Stimulated activated CD8-positive, alpha-beta memory T cell treated with anti-CD3 and anti-CD28 coated beads, Interleukin-15, amount 100 ng/mL, for 4 hours (primary cell): ENCODE data around the gene TNPO3.
"Not testable (repeated sequence)": the region's sequence is repeated elsewhere in the genome, so short reads cannot be mapped to it uniquely, and the experiment has no call there.

Source experiments
- DNase-seq, 2 donors: peaks; one replicate each; pipeline ENCODE4 v3.0.0-alpha.2; 2020; ENCODE audit warnings: low read depth in 2 of 2

TNPO3 gene

DNA sequence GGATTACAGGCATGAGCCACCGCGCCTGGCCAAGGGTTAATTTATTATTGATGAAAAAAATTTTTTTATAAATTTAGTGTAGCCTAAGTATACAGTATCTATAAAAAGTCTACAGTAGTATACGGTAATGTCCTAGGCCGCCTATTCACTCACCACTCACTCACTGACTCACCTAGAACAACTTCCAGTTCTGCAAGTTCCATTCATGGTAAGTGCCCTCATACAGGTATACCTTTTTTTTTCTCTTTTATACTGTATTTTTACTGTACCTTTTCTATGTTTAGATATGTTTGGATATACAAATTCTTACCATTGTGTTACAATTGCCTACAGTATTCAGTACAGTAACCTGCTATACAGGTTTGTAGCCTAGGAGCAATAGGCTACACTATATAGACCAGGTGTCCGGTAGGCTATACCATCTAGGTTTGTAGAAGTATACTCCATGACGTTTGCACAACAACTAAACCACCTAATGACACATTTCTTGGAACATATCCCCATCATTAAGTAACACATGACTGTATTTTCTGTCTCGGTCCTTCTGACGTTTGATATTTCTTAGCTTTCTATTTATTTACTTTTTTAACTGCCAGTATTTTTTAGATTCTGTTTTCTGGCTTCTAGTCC is 93.8 kb downstream of the TNPO3 start:
- DNase-seq: no peak

DNA sequence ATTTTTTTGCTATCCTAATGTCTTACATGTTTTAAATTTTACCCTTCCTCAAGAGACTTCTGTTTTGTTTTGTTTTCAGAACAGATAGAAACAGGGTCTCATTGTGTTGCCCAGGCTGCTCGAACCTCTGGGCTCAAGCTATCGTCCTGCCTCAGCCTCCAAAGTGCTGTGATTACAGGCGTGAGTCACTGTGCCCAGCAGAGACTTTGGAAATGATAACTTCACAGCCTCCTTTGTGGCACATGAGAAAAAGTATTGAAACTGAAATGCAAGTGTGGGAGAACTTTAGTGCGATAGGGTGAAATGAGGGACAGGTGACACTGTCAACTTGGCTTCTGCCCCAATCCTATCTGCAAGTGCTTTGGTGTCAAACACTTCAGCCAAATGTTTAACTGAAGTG is 95.6 kb downstream of the TNPO3 start:
- DNase-seq: no peak

DNA sequence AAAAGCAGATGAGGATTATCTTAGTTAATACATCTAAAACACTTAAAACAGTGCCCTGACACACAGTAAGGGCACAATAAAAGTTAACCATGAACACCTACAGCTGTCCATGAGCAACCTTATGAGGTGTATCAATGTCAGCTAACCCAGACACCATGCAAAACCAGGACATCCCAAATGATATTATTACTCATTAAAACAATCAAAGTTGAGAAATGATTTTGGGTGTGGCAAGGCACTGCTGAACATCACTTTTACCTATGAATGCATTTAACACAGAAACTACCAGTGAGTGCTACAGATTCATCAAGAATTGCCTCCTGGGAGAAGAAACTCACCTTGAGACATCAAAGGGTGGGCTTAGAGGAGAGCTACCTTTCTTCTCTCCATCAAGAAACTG is 98.9 kb downstream of the TNPO3 start:
- DNase-seq: no peak

DNA sequence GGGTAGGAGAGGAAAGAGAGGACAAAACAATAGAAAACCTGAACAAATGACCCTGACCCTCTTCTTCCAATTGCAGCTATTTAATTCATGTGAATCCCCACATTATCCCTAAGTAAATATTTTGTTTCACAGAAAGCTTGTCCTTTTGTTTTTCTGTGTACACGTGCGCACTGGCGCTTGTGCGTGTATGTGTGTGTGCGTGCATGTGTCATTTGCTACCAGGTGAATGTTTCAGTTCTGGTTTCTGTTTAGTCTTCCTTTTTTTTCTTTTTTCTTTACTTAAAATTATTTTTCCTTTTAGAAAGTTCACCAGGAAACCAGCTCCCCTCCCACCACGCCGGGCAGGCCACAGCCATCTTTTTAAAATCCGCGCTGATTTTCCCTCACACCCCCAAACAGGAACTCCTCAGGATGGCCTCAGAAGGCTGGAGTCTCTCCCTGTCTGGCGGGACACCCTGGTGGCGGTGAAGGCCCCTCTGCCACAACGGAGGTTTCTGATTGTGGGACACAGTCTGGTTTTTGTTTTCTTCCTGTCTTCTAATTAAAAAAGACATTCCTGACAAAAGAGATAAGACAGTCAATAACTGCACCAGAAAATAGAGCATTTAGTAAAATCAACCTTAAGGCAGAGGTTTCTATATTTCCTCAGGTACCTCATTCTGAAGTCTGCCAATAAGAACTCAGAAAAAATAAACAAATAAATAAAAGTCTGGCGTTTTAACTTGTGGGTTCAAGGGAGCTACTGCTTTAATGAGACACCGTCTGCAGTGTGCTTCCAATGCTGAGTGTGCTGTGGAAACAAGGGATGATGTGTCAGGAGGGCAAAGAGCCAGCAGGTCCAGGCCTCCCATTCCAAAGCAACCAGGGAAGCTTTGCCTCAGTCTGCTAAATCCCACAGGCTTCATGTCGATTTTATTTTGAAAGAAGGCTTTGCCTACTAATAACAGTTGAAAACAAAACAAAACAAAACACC is 99.8 kb downstream of the TNPO3 start:
- DNase-seq: no peak

DNA sequence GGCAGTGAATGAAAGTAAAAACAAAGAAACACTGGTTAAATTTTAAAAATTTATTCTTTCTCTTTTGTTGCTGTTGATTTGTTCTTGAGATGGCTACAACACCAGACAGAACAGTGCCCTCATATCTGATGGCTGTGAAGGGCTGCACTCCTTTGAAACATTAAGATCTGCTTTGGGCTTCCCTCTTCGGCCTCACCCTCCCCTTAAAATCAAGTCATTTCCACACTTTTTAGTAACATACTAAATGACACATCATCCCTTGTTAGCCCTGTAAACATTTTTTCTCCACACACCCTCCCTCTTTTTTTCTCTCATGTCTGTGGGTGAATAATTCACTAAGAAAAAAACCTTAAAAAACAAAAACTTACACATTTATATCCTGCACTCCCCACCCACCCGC is 100.8 kb downstream of the TNPO3 start:
- DNase-seq: no peak

DNA sequence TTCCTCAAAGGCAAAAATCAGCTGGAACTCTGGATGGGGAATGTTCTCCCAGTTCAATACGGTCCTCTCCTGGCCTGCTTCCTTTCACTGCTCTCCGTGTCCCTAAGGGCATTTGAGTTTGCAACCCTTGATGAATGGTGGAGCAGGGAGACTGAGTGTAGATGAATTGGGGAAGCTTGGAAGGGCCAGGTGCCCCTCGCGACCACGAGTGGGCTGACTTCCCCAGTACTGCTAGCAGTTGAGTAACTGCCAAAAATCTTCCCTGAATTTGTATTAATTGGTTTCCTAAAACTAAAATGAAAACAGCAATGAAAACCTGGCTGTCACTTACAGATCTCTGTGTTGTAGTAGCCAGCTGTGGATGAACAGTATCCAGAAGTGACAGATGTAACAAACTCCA is 103.6 kb downstream of the TNPO3 start:
- no peak for DNase-seq

DNA sequence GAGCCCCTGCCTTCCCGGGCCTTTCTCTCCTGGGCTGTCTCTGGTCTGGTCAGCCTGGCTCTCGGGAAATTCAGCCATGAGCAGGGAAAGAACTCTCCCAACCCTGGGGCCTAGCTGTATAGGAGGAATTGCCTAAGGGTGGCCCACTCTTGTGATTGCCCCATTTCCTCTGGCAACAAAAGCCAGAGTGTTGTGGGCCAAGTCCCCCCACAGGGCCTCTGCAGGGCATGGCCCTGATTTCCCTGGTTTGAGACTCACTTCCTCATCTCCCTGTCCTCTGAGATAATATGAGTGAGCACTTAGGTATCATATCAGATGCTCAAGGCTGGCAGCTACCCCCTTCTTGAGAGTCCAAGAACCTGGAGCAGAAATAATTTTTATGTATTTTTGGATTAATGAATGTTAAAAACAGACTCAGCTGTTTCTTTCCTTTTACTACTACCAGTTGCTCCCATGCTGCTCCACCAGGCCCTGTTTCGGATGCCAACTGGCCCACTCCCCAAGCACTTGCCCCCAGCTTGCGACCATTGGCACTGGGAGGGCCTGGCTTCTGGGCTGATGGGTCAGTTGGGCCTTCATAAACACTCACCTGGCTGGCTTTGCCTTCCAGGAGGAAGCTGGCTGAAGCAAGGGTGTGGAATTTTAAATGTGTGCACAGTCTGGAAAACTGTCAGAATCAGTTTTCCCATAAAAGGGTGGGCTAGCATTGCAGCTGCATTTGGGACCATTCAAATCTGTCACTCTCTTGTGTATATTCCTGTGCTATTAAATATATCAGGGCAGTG is 105.7 kb downstream of the TNPO3 start:
- no peak for DNase-seq

DNA sequence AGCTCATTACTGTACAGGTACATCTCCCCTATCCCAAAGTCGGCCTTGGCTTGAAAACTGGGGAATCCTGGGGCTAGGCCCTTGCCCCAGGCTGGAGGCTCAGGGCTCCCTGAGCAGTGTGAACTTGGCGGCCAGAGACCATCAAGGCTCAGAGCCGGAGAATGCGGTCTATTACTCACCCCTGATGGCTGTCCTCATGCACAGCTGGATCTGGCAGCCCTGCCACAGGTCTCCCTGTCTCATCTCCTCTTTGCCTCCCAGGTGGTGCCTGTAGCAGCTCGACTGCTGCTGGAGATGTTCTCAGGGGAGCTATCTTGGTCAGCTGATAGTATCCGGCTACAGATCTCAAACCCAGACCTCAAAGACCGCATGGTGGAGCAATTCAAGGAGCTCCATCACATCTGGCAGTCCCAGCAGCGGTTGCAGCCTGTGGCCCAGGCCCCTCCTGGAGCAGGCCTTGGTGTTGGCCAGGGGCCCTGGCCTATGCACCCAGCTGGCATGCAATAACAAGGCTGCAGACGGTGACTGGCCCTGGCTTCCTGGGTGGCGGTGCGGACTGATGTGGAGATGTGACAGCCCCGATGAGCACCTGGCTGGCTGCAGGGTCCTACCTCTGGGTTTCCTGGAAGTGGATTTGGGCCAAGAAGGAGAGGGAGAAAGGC is 106.5 kb downstream of the TNPO3 start:
- no peak for DNase-seq

DNA sequence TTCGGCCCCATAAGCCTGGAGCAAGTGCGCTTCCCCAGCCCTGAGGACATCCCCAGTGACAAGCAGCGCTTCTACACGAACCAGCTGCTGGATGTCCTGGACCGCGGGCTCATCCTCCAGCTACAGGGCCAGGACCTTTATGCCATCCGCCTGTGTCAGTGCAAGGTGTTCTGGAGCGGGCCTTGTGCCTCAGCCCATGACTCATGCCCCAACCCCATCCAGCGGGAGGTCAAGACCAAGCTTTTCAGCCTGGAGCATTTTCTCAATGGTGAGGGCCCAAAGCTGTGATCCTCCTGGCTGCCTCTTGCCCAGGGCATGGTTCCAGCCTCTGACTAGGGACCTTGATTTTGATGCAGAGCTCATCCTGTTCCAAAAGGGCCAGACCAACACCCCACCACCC is 107.1 kb downstream of the TNPO3 start:
- DNase-seq: no peak

DNA sequence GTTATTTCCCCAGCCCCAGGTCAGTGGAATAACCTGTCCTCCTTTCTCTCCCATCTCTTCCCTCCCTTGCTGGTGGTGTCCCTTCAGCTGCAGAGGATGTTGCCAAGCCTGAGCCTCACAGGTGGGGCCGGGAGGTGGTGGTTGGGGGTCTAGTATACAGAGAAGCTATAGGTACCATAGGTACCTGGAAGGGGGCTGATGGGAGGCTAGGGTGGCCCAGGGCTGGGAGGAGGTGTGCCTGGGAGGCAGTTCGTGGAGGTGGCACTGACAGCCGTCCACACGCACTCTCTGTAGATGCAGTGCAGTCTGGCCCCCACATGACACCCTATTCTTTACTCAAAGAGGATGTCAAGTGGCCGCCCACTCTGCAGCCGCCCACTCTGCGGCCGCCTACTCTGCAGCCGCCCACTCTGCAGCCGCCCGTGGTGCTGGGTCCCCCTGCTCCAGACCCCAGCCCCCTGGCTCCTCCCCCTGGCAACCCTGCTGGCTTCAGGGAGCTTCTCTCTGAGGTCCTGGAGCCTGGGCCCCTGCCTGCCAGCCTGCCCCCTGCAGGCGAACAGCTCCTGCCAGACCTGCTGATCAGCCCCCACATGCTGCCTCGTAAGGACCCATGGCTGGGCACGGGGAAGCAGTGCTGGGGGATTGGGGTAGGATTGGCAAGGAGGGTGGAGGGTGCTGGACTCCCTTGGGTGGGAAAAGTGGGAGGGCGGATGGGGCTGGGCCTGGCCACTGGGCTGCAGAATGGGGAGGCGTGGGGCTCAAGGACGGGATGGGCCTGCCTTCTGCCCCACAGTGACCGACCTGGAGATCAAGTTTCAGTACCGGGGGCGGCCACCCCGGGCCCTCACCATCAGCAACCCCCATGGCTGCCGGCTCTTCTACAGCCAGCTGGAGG is 107.7 kb downstream of the TNPO3 start:
- DNase-seq: no peak

DNA sequence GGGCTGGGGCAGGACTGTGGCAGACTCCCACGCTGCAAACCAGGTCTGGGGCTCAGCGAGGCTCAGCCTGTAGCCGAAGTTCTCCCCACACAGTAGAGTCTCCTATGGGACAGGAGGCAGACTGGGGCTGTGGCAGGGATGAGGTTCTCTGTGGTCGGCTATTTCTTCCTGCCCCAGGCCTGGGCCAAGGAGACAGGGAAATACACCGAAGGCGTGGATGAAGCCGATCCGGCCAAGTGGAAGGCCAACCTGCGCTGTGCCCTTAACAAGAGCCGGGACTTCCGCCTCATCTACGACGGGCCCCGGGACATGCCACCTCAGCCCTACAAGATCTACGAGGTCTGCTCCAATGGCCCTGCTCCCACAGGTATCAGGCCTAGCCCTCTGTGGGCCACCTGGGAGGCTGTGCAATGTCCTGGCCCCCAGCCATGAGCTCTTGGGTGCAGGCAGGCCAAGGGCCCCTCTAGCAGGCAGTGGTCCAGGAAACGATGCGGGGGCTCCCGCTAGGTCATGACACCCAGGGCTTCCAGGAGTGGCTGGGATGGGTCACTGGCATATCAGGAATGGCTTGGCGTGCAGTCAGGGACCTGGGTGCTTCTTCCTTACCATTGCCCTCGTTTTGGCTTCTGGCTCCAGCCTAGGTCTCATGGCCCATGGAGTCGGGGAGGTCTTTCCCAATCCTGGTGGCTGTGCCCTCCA is 109.1 kb downstream of the TNPO3 start:
- no peak for DNase-seq

DNA sequence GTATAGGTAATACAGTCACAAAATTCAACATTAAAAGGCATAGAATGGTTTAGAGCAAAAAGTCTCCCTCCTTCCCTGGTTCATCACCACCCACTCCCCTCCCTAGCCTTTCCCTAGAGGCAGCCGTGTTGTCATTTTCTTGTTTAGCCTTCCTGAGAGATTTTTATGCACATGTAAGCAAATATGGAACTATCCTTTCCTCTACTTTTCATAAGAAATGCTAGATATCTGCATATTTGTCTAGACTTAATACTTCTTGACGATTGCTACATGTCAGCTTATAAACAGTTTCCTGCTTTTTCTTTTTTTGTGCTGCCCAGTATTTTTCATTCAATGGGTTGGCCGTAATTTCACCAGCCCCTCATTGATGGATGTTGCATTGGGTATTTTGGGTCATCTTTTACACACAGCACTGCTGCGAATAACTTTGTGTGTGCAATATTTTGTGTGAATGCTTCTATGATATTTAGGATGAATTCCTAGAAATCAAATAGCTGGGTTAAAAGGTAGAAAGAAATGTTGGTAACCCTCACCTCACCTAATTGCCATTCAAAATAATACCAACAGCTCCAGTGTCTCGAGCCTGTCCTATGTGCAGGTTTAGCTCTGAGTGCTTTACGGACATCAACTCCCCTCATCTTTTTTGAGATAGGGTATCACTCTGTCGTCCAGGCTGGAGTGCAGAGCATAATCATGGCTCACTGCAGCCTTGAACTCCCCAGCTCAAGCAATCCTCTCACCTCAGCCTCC is 110.2 kb downstream of the TNPO3 start:
- no peak for DNase-seq

DNA sequence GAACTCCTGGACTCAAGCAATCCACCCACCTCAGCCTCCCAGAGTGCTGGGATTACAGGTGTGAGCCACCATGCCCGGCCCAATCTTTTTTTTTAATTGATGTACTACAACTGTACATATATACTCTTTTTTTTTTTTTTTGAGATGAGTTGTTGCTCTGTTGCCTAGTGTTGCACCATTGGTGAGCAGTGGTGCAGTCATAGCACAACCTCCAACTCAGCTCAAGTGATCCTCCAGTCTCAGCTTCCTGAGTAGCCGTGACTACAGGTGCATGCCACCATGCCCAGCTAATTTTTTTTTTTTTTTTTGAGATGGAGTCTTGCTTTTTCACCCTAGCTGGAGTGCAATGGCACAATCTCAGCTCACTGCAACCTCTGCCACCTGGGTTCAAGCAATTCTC is 111.7 kb downstream of the TNPO3 start:
- not testable (repeated sequence) for DNase-seq

DNA sequence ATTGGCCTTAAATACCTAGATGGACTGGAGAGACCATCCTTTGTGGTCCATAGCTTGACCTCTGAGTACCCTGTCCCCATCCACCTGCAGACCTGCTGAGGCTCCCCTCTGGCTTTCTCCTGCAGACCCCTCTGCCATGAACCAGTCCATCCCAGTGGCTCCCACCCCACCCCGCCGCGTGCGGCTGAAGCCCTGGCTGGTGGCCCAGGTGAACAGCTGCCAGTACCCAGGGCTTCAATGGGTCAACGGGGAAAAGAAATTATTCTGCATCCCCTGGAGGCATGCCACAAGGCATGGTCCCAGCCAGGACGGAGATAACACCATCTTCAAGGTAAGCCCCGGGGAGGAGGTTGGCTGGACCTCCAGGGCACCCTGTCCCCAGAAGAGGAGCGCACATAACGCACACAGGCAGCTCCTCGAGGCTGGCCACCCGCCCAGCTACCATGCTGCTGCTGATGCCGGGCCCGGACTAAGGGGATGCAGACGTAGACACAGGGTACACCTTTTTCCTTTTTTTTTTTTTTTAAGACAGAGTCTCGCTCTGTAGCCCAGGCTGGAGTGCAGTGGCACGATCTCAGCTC is 112.9 kb downstream of the TNPO3 start:
- DNase-seq: no peak

DNA sequence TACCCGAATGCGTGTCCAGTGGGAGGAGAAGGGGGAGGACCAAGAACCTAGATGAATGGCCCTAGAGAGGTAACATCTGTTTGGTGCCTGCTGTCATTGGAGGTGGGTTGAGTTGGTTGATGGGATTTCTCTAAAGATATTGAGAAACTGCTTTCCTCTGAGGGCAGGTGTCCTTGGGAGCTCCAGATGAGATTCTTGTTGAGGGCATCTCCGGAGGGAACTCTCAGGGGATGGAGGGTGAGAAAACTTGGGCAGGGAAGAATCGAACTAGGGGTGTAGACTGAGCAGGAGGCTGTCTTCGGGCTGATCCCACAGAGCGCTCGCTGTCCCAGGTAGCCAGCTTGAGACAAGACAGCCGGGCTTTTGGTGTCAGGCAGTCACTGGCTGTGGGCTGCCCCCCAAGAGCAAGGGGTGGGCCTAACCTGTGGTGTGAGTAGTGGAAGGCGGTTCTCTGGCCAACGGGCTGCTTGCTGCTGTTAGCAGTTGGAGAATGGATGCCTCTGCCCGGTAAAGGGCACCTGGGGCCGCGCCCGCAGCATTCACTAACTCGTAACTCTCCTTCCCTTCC is 113.5 kb downstream of the TNPO3 start:
- no peak for DNase-seq

DNA sequence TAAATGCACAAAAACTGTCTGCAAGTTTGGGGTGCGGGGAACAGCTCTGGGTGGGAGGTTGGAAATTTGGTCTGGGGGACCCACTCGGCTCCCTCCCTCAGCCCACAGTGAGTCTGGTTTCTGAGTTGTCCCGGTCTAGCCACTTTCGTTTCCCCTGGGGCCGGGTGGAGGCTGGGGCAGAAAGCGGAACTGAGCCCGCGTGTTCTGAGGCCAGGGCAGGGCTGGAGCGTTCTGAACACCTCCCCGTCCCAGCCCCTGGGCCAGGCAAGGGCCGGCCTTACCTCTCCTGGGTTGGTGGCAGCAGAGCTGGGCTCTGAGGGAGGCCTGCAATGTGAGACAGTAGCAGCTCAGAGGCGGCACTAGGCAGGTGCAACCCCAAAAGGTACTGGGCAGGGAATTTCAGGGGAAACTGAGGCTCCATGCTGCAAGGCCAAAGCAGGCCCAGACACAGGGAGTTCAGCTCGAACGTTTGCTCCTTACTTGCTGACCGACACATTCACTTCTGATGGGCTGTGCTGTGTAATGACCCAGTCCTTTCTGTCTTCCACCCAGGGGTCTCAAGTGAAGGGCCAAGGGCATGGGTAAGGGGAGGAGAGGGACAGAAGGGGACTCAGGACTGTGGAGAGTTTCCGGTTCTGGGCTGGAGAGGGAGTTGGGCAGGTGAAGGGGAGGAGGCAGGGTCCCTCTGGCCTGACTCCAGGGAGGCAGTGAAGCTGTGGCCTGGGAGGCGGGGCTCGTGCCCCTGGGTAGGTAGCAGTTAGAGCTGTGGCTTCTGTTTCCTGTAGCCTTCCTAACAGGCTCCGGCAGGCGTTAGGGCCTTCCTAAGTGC is 114.2 kb downstream of the TNPO3 start:
- no peak for DNase-seq

DNA sequence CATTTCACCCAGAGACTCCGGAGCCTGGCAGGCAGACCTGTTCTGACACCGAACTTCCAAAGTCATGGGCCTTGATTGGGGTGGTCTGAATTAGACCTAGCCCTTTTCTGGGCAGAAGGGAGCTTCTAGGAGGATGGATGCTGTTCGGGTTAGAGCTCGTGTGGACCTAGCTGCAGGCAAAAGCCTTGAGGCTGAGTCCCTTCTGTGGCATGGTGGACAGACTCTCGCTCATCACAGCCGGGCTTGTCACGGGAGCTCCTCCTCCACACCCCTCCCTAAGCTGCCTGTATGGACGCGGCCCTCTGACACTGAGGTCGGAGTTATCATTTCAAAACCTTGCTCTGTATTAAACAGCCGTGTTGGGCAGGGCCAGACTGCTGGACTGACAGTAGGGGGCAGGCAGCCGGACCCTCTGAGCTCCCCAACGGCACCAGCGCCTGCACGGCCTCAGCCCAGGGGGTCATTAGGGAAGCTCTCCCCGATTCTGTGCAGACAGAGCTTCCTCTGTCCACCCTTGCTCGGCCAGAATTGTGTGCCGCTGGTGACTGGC is 115.0 kb downstream of the TNPO3 start:
- no peak for DNase-seq
